Stimulated activated CD8-positive, alpha-beta memory T cell treated with anti-CD3 and anti-CD28 coated beads, Interleukin-4, amount 100 ng/mL, for 48 hours (primary cell): ENCODE results near the gene MEF2C.
"Not testable (repeated sequence)": the region's sequence is repeated elsewhere in the genome, so short reads cannot be mapped to it uniquely, and the experiment has no call there.

Source experiments
- DNase-seq: peaks from one replicate; pipeline ENCODE4 v3.0.0-alpha.2; 2020

The MEF2C gene

DNA sequence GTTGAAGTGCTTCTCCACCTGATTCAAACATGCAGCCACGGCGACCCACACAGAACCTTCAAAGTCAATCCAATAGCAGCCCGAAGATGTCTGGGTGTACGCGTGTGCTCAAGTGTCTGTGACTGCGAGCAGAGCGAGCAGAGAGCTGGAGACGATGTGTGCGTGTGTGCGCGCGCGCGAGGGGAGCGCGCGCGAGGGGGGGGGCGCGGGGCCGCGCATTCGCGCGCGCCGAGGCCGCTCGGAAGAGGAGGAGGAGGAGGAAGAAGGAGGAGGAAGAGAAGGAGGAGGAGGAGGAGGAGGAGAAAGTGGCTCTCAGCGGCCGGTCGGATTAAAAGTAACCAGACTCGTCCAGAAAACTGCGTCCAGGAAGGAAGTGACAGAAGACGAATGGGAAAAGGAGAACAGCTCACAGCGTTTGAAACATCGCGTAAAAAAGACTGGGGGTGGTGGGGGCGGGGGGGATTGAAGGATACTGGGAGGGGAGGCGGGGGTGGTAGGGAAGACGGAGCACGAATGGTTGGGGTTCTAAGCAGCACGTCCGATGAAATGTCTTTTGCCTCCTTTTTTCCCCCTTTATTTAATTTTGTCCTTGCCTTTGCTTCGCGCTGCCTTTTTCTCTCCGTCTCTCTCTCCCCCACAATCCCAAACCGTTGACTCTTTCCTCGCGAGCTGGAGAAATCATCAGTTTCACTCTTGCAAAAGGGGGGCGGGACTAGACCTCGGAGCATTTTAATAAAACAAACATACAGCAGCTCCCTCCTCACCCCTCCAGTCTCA lies at the start of gene MEF2C:
MEF2C (minus strand) TSS at position 126 of the 777 bp plus-strand sequence. CDS start 59,396 bp downstream, outside the sequence.
- peak; percentile 24 for DNase-seq

DNA sequence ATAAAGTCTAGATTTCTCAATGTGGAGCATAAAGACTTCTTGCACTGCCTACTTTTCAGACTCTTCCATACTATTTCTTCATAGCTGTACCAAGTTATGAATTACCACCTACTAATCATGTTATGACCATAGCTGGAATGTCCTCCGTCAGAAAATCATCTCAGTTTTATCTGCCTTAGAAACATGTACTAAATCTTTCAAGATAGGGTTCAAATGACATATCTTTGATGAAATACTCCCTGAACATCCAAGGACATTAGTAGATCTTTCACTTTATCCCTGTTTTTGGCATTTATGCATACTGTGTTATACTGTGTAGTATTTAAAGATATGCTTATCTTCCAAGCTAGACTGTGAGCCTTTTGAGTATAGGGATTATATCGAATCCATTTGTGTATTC lies 49.6 kb upstream of the MEF2C start:
- DNase-seq = no peak

DNA sequence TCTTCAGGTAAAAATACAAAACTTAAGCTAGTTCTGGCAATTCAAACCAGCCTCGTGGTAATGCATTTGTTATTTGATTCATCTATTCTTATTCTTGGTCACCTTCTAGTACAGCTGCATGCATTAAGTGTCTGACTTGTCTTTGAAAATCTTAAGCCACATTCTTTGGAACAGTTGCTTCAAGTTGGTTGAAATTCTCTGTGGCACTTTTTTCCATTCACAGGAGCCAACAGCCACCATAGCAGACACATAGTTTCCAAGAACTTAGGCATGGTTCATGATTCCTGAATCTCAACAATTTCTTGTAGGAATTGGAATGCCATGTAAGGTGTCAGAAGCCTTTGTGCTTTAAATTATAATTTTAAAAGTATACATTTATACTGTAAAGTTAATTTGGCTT lies 47.4 kb upstream of the MEF2C start:
- DNase-seq = no peak

DNA sequence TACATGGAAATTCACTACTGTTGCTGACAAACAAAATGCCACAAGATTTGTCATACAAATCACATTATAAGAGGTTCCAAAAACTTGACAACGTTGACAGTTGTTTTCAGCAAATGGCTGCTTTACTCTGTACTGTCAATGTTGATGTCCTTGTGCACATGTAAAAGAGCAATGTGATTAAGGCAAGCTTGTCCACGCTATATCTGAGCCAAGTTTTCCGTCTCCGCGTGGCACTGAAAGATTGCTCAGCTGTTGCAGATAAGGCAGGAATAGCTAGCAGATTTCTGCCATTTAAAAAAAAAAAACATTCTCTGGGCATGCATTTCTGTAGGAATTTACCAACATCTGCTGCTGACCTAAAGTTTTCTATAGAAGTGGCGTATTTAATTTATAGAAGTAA lies 46.4 kb upstream of the MEF2C start:
- DNase-seq = no peak

DNA sequence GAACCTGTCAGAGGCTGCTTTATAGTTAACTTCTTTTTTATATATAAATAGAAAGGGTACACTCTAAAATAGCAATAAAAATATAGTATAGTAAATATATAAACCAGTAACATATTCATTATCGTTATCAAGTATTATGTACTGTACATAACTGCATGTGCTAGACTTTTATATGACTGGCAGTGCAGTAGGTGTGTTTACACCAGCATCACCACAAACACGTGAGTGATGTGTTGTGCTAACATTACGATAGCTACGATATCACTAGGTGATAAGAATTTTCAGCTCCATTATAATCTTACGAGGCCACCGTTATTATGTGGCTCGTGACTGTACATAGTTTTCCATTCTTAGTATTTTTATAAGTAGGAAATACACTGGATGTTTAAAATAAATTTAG lies 43.8 kb upstream of the MEF2C start:
- DNase-seq = no peak

DNA sequence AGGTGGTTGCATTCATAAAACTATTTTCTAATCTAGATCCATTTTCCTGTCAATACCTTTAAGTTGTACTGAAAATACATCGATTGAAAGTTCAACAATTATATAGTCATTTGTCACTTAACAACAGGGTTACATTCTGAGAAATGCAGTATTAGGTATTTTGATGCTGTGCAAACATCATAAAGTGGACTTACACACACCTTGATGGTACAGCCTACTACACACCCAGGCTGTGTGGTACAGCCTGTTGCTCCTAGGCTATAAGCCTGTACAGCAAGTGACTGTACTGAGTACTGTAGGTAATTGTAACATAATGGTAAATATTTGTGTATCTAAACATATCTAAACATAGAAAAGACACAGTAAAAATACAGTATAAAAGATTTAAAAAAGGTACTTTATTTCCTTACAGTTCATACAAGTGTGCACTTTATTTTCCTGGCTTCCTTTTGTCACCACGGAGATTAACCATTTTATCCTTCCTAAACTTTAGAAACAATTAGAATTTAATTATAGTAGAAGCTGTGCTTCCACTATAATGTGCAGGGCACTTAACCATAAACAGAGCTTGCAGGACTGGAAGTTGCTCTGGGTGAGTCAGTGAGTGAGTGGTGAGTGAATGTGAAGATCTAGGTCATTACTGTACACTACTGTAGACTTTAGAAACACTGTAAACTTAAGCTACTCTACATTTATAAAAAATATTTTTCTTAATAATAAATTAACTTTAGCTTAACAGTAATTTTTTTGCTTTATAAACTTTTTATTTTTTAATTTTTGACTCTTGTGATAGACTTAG lies 42.9 kb upstream of the MEF2C start:
- no peak for DNase-seq

DNA sequence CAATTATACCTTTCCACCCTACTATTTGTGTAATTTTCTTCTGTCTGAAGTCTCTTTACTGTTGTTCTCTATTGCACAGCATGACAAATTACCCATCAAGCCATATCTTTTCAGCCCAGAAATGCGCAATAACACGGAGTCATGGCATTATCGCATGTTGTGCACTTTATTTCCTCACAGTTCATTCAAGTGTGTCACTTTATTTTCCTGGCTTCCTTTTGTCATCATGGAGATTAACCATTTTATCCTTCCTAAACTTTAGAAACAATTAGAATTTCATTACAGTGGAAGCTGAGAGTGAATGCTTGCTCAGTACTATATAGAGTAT lies 41.3 kb upstream of the MEF2C start:
- DNase-seq = no peak

DNA sequence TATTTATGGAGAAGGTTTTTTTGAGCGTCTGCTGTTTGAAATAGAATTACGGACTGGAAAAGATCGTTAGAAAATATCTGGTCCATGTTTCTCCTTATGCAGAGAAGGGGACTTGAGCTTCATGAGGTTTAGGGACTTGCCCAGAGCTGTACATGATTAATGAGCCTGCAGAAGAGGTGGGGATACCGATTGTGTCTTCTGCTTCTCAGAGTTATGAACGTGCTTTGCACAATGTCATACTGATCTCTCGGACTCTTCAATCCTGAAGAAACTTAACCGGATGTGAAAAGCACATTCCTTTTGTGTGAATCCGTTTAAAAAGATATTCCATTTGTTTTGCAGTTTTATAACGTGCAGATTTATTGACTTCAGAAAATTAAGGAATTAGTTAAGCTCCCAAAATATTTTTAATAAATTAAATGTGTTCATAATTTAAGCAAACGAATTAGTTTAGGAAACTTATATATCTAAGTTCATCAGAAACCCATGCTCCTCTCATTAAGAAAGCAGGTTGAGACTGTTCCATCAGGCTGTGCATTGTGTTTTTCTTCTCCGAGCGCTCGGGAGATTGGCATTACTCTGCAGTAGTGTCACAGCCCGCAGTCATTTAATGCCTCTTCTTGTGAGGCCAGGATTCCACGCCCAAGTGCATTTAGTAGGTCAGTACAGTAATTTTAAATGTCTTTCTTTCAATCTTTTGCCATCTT lies 40.8 kb upstream of the MEF2C start:
- no peak for DNase-seq

DNA sequence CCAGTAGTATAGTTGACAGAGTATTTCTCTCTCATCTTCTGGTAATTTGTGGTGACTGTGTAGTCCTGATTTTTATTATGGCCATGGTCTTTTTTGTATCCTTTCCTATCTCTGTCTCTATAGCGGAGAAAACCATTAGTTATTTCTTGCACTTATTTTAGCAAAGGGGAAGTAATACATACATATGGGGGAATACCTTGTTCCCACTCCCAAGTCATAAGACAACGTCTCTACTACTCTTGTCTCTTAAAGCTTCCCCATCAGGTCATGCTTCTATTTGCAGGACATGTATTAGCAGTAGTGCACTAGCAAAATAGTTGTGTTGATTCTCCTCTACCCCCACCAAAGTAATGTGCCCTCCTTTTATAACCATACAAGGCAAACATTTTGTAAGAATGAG lies 29.8 kb upstream of the MEF2C start:
- DNase-seq = not testable (repeated sequence)

DNA sequence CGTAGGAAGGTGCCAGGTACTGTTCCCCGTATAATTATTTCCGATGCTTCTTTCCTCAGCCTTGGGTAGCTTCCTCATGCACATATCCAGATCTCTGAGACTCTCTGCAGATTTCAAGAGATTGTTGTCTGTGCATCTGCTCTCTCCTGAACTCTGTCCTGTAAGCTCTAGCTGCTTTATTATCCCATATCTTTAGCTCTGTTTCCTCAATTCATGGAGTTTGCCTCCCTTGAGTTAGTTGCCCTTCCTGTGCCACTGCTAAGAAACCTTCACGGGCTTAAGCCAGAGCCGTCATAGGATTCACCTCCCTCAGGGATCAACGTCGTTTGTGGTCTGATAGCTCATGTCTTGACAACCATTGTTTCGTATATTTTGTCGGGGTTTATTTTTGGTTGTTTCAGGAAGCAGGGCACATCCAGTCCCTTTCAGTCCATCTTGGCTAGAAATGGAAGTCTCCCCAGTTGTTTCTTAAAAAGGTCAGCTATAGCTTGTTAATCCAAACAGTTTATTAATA lies 28.1 kb upstream of the MEF2C start:
- not testable (repeated sequence) for DNase-seq

DNA sequence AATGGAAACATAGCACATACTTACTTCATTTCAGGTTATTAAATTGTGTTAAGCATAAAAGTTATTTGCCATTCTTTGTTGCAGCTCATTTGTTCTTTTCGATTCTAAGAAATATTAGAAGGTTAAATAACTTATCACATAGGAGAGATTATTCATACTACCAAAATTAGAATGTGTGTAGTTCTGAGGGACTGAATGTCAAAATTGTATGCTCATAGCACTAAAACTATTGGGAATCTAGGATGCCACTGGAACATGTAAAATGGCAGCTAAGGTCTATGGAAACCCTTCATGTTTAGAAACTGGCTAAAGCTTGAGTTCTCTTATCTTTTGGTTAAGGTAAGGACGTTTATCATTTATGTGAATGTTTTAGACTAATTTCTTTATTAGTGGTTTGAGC lies 21.5 kb upstream of the MEF2C start:
- DNase-seq = not testable (repeated sequence)

DNA sequence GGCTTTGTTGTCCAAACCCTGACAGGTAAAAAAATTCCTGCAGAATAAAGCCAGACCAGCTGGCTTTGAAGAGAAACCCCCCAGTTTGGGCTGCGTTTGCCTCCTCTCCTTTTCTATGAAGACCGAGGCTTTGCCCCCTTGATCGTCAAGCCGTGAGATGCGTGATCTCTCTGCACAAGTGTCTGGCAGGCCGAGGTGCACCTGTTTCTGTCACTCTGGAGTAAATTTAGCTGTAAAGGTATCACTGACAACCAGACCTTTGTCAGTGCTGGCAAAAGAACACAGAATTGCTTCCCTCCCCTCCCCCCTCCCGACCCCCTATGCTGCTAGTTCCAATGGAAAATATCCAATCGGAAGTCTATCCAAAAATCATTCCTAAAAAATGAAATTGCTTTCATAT lies 21.0 kb upstream of the MEF2C start:
- not testable (repeated sequence) for DNase-seq

DNA sequence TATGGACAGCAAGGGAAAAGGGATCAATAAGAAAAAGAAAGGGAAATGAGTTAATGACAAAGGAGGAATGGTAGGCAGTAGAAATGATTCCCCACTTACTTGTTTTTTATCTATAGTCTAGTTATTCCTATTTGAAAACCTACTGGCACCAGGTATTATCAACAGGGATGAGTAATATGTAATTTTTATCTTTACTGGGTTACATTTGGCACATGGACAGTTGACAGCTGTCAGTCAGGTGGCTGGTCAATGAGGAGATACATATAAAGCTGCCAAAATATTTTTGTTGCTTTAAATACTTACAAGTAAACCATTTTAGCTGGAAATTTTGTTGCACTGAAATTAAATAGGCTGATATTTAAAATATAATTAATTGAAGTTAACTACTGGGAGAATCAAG lies 18.1 kb upstream of the MEF2C start:
- not testable (repeated sequence) for DNase-seq

DNA sequence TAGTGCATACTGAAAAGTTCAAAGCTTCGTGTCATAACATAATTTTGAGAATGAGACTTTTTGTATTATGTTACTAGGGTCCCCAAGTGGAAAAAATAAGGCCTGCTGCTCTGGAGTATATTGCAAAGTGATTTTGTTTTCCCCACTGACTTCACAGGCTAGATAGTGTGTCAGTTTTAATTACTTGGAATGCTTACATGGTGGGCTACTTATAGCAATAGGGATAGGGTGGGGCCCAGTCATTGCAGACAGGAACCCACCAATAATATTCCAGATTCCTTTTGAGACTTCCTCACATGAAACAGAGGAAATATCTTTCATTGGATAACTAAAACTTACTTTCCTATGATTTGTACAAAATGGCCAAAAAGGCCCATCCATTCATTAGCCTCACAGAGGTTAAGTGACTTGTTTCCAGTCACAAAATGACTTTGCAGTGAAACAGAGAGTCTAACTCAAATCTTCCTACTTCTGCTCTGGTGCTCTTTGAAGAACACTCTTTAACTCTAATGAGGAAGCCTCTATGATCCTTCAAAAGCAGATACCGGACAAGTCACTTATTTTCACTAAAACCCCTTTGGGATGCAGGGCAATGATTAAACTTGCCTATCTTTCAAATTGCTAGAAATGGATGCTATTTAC lies 16.2 kb upstream of the MEF2C start:
- DNase-seq = no peak

DNA sequence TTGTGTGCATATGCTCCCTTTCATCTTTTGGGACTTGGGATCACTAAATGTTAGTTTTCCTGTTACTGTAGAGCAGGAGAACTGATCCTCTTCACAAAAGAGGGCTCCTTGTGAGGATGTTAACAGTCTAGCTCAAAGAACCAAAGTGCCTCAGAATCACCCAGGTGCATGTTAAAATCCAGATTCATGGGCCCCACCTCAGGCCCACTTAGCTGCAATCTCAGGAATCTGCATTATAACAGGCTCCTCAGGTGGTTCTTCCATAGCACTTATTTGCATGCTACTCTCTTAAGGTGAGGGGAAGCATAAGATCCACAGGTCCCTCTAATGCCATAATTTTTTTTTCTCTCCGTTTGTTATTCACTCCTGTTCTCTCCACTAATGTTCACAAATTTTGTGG lies 14.8 kb upstream of the MEF2C start:
- DNase-seq = no peak

DNA sequence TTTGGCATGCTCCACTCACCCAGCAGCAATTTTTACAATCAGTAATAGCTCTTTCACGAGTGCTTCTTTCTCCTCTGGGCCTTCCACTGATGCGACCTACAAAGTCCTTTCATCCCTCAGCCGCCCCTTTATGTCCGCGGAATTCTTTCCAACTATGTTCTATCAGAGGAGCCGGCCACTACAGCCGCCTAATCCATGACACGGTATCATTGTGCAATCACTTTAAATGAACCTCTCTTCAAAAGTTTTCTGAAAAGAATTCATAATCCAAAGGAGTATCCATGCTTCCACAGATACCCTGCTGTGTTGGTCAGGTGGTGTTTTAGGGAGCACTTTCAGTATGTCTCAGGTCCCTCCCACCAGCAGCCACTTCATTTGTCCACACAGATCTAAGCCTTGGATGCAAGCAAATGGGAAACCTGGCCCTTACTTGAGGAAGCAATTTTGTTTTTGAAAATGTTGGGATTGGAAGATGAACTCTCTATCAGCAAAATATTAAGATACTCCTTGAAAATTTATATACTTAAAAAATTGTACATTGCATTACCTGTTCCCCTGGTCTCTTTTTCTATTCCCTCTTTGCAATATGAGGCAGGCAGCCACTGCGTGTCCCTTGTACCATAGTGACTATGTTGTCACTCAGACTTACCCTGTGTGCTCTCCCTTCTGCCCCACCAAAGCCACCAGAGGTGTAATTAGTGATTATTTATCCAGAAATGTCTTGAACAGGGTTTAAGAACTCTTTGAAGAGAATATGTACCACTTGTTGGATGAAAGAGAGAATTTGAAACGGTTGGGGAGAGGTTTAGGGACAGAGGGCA lies 12.9 kb upstream of the MEF2C start:
- no peak for DNase-seq

DNA sequence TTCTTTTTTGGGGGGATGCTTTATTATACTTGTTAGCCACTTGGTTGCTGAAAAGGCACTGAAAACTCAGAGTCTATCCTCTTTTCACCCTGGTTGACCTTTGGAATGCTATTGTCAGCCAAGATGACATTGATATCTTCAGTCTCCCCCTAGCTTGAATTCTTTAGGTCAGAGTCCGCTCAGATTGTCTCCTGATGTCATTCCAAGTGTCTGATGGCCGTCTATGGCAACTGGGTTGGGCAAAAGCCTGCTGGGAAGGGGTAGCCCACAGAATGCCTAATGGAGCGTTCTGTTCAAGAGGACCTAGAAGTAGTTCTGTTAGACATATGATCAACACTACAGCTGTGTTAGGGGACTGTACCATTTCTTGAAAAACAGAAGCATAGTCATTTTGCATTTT lies 9.7 kb upstream of the MEF2C start:
- no peak for DNase-seq

DNA sequence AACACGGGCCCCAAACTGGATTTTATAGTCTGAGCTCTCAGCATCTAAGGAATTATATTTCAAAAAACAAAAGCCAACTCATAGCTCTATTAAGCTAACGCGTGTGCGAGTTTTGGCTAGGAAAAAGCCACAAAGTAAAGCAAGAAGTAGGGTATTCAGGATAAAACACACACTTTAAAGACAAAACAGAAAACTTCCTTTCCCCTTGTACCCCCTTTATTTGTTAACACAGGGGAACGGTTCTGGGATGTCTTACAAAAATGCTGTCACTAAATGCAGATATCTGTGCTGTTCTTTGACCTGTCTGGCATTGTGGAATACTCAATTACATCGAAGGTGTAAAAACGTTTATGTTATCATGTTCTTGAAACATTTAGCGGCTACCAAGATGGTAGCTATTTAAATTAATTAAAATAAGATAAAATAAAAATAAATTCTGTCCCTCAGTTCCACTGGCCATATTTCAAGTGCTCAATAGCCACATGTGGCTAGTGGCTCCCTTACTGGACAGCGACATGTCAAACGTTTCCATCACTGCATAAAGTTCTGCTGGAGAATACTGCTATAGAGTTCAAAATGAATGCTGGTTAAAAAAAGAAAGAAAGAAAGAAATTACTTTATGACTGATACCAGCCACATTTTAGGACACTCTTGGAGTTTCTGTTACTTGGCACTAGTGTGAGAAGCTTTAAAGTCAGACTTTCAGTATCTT lies 7.2 kb upstream of the MEF2C start:
- no peak for DNase-seq

DNA sequence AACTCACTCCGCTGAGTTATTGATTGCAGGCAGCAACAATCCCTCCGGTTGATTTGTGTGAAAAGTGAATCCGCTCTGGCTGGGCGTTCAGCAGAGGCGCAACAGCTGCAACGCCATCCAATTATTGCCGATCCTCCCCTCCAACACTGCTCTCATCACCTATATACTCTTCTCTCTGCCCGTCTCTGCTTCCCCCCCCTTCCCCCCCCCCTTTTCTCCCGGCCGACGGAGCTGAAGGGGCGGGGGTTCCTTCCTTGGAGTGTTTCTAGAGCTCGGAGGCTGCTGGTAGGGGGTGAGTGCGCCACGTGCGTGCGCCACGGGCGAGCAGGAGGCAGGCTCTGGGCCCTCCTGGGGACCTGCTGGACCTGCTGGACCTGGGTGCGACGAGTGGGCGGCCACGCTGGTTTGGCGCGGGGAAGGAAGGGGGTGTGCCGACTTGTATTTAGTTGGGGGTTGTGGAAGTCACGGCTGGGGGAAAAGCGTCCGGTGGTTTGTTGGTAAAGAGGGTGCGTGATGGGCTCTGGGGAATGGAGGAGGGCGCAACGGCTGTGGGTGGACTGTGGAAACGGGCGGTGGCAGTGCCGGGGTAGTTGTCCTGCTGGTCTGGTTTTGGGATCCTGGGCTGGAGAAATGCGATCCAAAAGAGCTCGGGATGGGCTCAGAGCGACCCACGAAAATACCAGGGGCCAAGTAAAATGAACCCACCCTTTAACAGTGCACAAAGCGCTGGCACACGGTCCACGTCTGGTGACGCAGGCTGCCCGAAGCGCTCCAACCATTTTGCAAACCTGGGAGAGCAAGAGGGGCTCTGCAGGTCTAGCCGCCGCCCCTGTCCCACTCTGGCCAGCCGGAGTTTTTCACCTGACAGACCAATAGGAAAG lies 6.4 kb upstream of the MEF2C start:
- no peak for DNase-seq

DNA sequence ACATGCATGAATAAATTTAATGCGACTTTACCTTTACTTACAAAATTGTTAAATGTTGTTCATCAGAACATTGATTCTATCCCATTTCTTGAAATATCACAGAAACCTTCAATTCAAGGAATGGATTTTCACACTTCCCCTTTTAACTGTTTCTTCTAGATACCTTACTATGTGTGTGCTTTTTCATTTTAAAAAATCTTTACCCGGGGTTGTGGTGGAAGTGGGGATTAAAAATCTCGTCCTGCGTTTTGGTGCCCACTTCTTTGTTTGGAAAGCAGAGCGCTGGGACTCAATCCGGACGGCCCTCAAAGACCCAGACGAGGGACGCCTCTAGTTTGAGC lies 5.8 kb upstream of the MEF2C start:
- DNase-seq = no peak

DNA sequence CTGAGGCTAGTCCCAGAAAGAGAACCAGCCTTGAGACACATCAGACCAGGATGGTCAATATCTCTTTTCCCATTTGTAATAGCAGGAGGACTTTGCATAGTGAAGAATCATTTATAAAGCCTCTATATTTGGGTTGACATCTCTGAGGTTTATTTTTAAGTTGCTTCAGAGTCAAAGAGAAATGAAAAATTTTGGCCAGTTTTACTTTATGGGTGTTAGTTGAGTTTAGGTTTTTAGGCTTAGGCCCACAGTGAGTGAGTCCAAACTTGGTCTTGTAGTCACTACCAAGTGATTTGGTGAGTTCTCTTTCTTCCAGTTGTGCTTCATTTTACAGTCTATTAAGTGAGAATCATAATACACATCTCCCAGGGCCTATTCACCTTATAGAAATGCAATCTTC lies 5.3 kb upstream of the MEF2C start:
- DNase-seq = no peak
